Suppressor macrophage (primary cell): ENCODE measurements around the gene CNBD2.
"Not testable (repeated sequence)": the region's sequence is repeated elsewhere in the genome, so short reads cannot be mapped to it uniquely, and the experiment has no call there.

Experiments used
- DNase-seq, 4 experiments: peaks; one replicate each; pipeline ENCODE4 v3.0.0-alpha.2; 2020 to 2022
- total RNA-seq, 17 experiments: gene quantifications; one replicate each; lab custom pipeline; 2026; ENCODE audit warnings: mixed read lengths in 6 of 17, inconsistent platforms in 3 of 17; lab: John Stamatoyannopoulos, UW

CNBD2 gene
- 0.07 to 4.2 (median 0.88) reads per million in 17 experiments for total RNA-seq

- no peak for DNase-seq
Observed at GRCh38 chr20:35967979-35968640, at the start of gene CNBD2. Gene CNBD2 (plus strand): TSS chr20:35968590. CDS start chr20:35968763, 173 bp downstream.

DNA sequence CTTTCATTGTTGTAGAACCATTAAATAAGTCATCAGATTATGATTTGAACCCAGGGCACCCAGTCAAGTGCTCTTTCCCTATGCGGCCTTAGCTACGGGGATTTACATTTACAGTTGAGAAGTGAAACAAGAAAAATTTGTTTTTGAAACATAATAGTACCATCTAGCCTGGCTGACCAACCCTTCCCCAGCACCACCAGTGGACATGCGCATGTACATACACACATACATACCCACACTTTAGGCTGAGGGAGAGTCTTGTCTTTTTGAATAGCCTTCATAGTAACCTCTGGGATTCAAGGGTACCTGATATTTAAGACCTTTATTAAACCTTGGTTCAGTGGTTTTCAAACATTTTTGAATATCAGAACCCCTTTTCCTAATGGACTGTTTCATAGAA is 47.9 kb upstream of the CNBD2 start:
- no peak for DNase-seq

DNA sequence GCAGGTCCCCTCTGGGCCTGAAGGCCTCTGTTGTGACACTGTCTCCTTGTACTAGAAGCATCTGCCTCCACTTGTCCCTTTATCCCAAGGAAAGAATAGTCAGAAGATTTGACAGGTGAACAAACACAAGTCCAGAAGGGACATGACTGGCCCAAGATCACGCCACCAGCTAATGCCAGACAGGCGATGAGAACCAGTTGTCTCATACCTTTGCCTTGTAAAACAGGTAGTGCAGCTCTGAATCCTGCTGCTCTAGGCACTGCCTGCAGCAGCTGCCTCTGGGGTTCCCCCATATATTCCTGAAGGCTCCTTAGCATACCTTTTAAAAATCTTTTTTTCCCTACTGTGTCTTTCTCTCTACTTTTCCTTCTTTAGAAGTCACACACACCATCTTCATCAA is 39.1 kb upstream of the CNBD2 start:
- no peak for DNase-seq

DNA sequence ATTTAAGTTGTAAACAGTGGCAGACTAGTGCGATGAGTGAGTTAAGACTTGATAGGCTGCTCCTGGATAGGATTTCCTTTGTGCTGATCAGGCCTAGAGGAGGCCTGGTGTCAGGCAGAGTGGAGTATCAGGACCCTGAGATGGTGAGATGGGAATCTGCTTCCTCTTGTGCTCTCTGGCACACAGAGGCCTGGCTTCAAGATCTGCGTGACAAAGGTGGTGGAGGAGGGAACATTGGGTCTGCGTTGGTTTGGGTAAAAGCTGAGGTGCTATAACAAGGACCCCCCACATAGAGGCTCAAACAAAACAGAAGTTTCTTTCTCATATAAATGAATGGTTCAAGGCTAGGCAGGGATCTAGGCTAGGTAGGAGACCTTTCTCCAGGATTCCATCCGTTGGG is 34.3 kb upstream of the CNBD2 start:
- DNase-seq: no peak

- DNase-seq: no peak
Observed at GRCh38 chr20:35939264-35939663, 29.1 kb upstream of the CNBD2 start.

- no peak for DNase-seq
Observed at GRCh38 chr20:35941620-35942019, 26.8 kb upstream of the CNBD2 start.

- peak in 3 of 4 experiments; percentile 28 to 34 (median 30) for DNase-seq
Observed at GRCh38 chr20:35942243-35942642, 26.1 kb upstream of the CNBD2 start.

DNA sequence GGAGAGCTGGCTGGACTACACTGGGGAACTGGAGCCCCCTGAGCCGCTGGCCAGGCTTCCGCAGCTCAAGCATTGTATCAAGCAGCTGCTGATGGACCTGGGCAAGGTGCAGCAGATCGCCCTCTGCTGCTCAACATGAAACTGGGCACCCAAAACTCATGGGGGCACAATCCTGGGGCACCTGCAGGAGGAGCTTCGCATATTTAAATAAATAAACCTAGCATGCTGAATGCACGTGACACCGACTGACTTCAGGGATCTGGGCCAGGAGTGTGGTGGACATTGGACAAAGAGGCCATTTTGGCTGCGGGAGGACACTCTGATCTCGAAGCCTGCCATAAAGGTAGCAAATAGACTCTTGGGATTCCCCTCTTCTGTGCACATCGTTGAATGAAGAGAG is 20.9 kb upstream of the CNBD2 start:
- DNase-seq: peak in 3 of 4 experiments; percentile 11 to 13 (median 12)

DNA sequence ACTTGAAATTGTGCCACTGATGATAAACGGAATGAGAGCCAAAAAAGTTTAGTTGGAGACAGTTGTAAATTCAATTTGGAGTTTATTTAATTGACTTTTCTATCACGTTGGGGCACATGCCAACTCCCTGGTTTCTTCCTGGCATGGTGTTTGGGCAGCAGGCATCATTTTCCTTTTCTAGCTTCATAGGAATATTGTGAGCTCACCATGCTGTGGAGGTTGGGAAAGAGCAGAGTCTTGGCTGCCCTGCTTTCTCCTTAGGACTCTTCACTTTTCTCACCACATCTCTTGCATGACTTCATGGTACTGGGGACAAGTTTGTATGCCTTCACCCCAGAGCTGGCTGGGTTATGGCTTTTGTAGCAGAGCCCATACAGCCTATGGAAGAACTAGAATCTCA is 20.5 kb upstream of the CNBD2 start:
- DNase-seq: no peak

DNA sequence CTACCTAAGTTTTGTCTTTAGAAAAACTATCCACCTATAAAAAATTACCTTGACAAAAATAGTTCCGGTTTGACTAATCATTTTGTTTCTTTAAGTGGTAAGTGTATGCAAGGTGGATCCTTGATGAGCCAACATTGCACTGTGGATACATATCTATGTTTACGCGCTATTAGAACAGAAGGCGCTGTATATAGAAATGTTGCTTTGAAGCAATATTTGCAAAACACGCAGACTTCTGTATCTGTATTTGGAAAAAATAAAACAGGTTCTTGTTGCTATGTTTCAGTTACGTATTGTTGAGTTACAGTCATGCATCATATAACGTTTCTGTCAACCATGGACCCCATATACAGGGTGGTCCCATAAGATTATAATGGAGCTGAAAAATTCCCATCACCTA is 18.3 kb upstream of the CNBD2 start:
- no peak for DNase-seq

- DNase-seq: not testable (repeated sequence)
Observed at GRCh38 chr20:35952080-35952479, 16.3 kb upstream of the CNBD2 start.

DNA sequence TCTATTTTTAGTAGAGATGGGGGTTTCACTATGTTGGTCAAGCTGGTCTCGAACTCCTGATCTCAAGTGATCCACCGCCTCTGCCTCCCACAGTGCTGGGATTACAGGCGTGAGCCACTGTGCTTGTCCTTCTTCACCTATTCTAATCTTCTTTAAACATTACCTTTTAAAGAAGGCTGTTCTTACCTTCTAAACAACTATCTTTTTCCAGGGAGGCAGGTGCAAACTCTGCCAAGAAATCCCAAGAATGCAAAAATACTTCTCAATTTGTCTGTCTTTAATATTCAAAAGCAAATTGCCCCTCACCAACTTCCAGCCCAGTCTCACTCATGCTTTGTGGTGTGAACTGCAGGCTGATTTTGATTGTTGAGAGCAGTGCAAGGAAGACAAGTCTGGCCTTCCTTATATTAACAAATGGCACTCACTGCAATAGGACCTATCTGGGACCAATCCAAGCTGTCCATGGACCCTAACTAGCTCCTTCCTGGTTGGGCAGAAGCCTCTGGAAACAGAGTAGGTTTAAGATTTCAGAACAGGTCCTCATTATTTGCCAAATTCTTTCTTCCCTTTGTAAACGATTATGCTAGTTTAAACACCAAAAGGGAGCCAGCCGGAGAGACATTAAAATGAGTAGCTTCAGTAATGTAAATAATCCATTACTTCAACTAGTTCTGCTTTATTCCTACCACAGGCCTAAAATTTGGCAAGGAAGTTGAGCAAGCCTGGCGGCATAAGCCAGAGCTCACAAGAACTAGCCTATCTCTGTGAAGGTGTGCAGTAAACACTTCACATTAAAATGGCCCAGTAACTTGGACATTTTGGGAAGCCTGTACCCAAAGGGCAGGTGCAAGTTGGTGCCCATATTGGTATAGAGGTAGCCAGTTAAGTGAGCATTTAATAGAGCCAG is 15.7 kb upstream of the CNBD2 start:
- peak; percentile 65 to 80 (median 77) for DNase-seq

DNA sequence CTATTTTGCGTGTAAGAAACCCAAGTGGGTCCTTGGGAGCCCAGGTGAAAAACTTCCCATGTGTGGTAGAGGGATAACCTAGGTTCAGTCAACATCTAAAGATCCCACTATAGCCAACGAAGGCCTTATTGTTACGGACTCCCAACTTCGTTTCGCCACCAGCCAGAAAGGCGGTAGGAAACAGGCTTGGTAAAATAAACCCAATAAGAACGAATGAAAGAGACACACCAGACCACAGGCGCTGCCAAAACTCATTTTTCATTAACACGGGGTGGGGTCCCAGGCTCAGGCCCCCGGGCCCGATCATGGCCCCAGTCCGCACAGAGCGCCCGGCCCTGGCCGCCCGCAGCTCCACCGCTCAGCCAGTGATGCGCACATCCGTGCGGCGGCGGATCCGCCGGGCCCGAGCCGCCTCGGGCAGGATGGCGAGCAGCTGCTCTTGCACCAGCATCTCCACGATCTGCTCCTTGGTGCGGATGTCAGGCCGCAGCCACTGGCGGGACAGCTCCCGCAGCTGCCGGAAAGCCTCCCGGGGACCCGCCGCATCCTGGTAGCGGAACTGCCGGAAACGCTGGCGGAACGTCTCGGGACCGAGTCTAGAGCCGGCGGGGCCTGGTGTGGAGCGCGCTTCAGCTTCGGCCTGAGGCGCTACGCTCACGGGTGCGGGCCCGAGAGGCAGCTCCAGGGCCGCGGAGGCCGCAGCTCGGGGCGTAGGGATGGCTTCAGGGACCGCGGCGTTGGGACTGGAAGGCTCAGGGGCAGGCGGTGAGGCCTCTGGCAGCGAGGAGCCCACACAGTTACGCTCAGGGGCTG is 14.8 kb upstream of the CNBD2 start:
- DNase-seq: peak; percentile 52 to 75 (median 62)

DNA sequence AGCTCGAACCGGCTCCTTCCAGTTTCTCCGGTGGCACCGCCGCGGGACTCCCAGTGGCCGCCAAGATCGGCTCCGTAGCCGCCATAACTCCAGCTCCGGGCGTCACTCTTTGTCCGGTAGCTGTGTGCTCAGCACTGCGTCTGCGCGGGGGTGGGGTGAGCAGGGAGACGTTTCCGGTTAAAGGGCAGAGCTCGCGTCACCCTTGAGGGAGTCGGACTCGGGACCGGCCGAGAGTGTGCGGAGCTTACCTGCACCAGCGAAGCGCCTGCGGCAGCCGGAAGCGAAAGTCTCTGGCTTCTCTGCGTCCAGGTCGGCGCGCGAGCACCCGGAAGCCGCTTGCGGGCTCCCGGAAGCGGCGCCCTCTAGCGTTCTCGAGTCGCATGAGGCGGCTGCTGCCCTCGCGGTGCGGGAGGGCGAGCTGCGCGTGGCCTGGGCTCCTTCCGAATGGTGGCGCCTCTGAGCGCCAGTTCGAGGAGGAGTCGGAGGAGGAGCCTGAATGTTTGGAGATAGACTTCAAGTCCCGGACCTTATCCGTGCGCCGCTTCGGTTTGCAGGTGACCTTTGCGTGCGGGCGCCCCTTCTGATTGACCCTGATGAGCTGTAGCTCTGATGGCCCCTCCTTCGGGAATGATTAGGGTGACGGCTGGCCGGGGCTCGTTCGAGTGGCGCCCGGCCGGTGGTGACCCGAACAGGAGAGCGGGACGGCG is 14.0 kb upstream of the CNBD2 start, which contains the start of gene SCAND1:
Gene SCAND1, minus strand, starts transcription at position 303 of the 707 bp plus-strand sequence. Its CDS starts 218 bp downstream, at position 85.
- DNase-seq: peak; percentile 98 to 99 (median 98)

DNA sequence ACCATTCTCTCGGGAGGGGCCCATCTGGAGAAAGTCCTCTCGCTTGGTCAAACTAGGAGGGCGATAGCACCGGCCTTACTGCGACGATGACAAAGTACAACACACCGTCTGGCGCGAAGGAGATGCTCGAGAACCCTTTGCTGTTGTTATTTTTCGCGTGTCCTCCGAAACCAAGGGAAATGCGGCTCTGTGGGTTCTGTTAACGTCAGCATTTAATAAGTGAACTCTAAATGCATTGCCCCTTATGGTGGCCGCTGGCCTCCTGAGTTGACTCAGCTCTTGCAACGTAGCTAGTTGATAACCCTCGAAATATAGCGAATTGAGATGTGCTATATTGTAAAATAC is 13.5 kb upstream of the CNBD2 start:
- DNase-seq: peak; percentile 44 to 66 (median 64)

- no peak for DNase-seq
Observed at GRCh38 chr20:35956616-35957015, 11.8 kb upstream of the CNBD2 start.

- DNase-seq: not testable (repeated sequence)
Observed at GRCh38 chr20:35959291-35959690, 9.1 kb upstream of the CNBD2 start.

- DNase-seq: no peak
Observed at GRCh38 chr20:35963878-35964277, 4.5 kb upstream of the CNBD2 start.

DNA sequence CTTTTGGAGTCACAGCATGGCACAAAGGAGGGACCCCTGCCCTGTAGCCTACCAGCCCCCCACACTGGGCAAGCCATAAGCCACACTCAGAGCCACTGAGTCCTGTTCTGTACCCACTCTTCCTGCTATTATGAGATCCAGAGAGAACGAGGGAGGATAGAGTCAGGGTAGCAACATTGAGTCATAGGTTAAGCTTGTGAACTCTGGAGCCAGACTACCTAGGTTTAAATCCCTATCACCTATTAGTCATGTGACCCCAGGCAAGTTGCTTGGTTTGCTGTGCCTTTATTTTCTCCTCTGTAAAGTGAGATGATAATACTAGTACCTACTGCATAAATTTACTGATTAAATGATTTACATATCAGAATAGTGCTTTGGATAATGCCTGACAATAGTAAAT is 540 bp downstream of the CNBD2 start:
- no peak for DNase-seq

GRCh38 chr20:35971981-35972380 is 3.6 kb downstream of the CNBD2 start:
- DNase-seq: no peak

- DNase-seq: no peak
Observed at GRCh38 chr20:35972462-35972861, 4.1 kb downstream of the CNBD2 start.

DNA sequence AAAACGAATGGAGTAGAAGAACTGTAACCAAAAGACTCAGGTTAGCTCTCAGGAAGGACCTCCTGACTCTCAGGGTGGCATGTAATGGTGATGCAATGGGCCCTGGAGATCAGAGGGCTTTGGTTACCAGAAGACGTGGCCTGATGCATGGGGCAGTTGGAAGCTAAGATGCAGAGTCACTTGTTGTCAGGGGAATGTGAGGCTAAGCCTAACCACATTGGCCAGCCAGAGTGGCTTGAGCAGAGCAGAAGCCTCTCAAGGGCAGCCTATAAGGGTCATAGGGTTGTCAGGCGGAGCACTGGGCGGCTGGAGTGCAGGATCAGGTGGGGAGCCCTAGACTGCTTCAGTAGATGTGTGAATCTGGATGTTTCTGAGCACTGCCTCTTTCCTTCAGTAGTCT is 5.9 kb downstream of the CNBD2 start:
- DNase-seq: no peak
